AG09319 (cell line): ENCODE results near the gene PRR12.

Experiments
- DNase-seq: peaks from one replicate; pipeline ENCODE4 v3.0.0-alpha.2; 2010; ENCODE audit warnings: low read depth; ENCODE audit errors: extremely low read depth
- TF ChIP-seq, protein P1 (sequence below): IDR thresholded peaks from 2 replicates; pipeline ENCODE4 v1.5.1; 2011; ENCODE audit warnings: low read depth, mild to moderate bottlenecking, inconsistent platforms, low read length, moderate library complexity

PRR12 gene

DNA sequence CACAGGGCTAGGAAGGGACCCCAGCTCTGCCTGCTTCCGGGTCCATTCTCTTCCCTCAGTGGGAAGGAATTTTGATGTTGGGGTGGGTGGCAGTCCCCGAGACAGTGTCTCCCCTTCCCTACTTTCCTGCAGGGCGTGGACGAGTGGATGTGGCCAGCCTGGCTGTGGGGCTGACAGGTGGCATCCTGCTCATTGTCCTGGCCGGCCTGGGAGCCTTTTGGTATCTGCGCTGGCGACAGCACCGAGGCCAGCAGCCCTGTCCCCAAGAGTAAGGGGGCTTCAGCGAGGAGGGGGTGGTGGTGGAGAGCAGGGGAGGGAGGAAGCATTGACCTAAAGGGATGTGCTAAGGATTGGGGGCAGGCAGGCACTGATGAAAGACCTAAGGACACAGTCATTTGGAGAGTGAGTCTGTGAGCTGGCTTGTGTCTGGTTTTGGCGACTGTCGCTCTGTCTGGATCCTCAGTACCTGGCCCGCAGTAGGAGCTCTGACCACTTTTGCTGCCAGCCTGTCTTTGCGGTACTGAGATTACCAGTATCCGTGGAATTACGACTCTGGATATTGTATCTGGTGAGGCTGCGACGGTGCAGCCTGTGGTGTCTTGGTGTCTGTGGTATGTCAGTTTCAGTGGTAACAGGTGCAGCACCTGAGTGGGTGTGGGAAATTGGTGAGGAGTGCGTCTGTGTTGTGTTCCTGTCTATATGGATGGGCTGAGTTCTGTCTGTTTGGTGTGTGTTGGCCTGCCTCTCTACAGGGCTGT lies 2.4 kb upstream of the PRR12 start:
- TF ChIP-seq, protein P1, sequence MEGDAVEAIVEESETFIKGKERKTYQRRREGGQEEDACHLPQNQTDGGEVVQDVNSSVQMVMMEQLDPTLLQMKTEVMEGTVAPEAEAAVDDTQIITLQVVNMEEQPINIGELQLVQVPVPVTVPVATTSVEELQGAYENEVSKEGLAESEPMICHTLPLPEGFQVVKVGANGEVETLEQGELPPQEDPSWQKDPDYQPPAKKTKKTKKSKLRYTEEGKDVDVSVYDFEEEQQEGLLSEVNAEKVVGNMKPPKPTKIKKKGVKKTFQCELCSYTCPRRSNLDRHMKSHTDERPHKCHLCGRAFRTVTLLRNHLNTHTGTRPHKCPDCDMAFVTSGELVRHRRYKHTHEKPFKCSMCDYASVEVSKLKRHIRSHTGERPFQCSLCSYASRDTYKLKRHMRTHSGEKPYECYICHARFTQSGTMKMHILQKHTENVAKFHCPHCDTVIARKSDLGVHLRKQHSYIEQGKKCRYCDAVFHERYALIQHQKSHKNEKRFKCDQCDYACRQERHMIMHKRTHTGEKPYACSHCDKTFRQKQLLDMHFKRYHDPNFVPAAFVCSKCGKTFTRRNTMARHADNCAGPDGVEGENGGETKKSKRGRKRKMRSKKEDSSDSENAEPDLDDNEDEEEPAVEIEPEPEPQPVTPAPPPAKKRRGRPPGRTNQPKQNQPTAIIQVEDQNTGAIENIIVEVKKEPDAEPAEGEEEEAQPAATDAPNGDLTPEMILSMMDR = no peak
- DNase-seq = no peak

DNA sequence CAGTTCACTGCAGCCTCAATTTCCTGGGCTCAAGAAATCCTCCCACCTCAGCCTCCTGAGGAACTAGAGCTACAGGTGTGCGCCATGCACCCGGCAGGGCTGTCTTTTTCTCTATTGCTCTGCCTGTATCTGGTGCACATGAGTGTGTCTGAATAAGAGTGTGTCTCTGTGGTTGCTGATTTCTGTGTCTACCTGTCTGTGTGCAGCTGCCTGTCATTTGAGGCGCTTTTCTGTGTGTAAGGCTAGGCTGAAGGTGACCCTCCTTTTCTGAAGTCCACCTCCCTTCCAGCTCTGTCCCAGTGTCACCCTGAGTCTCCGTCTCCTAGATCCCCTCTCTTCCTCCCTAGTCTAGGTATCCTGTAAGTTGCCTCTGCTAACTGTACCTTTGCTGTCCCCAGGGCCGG lies 1.5 kb upstream of the PRR12 start:
- TF ChIP-seq, protein P1 = no peak
- no peak for DNase-seq

DNA sequence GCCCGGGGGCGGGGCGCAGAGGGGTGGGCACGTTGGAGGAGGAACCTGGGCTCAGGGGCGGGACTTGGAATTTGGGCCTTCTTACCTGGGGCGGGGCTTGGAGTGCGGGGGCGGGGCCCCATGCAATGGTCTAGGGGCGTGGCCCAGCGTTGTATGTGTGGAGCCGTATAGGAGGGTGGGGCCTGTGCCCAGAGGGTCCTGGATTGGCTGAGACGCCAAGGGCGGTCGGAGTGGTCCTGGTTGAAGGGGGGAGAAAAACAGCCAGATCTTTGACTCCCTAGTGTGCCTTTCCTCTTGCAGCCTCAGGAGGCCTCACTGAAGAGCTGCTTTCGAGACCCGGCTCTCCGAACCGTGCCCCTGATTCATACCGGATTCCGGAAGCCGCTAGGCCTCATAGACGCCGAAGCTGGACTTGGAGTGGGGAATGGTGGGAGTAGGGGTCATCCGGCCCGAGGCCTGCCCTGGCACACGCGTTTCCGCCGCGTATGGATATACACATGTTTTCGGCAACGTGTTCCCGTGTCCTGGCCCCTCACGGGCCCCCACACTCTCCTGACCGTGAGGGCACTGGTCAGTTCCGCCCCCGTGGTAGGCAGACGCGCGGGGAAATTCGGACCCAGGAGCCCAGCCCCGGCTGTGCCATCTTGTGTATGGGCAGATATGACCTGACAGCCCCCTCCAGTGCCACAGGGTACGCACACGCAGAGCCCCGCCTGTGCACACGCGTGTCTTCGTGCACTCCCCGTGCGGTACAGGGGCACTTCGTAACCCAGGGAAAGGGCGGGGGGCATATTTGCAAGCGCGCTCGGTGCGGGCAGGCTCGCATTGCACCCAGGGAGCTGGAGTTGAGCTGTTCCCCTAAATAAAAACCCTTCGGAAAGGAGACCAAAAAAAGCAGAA lies 661 bp upstream of the PRR12 start:
- TF ChIP-seq, protein P1 = no peak; the same call in none of the 2 replicates

DNA sequence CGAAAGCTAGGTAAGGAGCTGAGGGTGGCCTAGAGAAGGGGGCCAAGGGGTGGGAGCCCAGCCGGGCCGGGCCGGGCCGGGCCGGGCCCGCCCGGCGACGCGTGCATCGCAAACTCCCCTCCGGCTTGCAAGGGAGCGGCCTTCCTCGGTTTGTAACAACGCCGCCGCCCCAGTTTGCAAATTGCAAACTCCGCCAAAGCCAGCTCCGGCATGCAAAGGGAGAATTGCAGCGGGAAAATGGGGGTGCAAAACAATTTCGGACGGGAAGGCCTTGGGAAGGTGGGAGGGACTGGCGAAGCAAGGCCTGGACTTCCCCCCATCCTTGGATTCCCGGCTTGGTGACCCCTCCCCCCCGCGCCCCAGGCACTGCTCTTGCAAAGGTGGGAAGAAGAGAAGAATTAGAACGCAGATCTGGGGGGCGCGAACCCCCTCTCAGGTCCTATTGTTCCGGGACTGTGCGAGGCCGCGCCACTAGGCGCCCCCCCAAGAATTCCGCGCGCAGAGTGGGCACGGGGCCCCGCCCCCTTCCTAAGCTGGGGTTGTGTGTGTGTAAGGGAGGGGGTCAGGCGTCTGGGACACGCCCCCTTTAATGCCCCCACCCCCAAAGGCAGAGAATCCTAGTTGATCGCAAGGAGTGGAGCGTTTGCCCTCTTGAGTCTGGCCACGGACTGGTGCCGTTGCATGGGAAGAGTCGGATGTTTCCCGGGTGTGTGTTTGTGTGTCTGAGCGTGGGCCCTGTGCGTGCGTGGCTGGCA lies 926 bp downstream of the PRR12 start:
- TF ChIP-seq, protein P1 = no peak
- no peak for DNase-seq

More for the DNA sequence above, 661 bp upstream of the PRR12 start:
- peak; percentile 85 for DNase-seq

DNA sequence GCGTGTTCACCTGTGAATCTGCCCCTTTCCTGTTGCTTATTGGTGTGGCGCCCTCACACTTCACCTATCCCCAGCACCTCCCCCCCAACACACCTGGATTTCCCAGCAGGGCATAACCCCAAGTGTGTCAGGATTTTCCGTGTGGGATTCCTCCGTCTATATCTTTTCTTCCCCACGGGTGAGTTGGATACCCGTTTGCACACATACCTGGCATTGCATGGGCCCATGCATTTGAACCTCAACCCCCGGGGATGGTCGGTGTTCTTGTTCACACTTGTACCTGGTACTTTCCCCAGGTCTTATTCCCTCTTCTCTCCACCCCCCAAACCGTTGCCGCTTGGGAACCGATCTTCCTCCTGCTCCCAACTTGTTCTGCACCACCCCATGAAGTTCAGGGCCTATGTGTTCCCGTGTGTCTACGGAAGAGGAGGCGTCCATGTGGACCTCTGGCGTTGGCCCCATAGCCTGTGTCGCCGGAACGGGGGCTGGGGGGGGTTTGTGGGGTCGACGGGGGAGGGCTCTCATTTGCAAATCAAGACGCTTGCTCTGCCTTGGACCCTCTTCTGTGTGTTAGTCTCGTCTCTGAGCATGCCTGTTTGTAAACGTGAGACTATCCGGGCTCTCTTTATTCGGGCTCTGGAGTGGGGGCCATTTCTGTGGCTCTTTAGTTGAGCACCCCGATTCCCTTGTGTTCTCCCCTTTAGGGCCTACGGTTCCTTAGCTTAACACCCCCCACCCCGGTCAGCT lies 1.7 kb downstream of the PRR12 start:
- DNase-seq = no peak
- TF ChIP-seq, protein P1 = no peak

DNA sequence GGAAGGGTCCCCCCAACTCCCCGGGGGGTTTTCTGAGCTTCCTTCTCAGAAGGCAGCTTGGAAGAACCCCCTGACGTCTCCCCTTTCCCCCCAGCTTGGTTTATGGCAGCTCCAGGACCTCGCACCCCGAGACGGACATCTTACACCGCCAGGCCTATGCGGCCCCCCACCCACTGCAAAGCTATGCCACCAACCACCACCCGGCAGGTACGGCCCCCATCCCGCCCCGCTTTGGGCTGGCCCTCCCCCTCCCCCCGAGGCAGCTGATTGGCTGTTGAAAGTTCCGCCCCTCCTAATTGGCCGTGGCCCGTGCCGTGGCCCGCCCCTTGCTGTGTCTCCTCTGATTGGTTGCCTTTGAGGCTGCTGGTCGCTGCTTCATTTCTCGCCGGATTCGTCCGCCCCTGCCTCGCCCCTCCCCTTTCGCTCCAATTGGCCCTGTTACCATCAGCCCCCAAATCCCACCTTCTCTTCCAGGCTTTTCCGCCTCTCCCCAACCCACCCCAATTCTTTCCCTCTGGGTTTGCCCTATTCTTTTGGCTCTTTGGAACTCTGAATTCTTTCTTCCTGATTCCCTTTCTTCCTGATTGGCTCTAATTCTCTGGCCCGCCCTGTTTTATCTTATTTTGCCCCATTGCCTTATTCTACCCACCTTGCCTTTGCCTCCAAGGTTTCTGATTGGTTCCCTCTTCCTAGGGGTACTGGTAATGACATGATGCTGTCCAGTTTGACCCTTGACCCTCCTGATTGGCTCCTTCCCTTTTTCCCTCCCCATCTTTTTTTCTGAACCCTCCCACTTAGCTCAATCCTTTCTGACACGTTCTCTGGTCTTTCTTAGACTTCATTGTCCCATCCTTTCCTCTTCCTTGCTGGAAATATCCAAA lies 2.5 kb downstream of the PRR12 start:
- TF ChIP-seq, protein P1 = no peak
- DNase-seq = peak; percentile 67
